ENCODE measurements around the gene GATAD2B. TPM values are rescaled to one million over a fixed set of nuclear protein-coding genes. Genes with fewer than 3 reads are reported as not detected.

GATAD2B gene
- total and polyA plus RNA-seq, 2 donors (not counting 3 experiments of a cell fraction or from before 2014, with no cell fraction given), result 8.5 to 46.3 TPM

GRCh38 chr1:153872331-153872730, 50.4 kb downstream of the GATAD2B start:
- Histone ChIP-seq H3K4me3 (replicated peaks in 1 of 3; ENCODE audit: insufficient read depth in 1 of 3, low read depth in 1 of 3, low read length in 3 of 3) (no peak overlapping the region), H3K9me1 (replicated peaks; ENCODE audit: control insufficient read depth, extremely low read depth, insufficient read depth, low read length) (no peaks in the 10 kb centered on the region), H2AFZ (ENCODE audit: low read depth, low read length) (no peak overlapping the region), H3K9ac (replicated peaks; ENCODE audit: extremely low read depth, insufficient read depth, low read length) (no peak overlapping the region), H3K4me1 (ENCODE audit: control insufficient read depth, extremely low read depth, insufficient read depth, low read length) (no peaks in the 10 kb centered on the region), H3K27ac (ENCODE audit: insufficient read depth, low read depth, low read length) (no peak overlapping the region), H3K27me3 (ENCODE audit: control insufficient read depth in 2 of 2, insufficient read depth in 2 of 2, low read length in 2 of 2) (no peaks in the 10 kb centered on the region), H3K9me3 (replicated peaks; ENCODE audit: control insufficient read depth, insufficient read depth, low read length) (no peaks in the 10 kb centered on the region), H3K36me3 (ENCODE audit: control insufficient read depth in 2 of 2, extremely low read depth in 1 of 2, insufficient read depth in 2 of 2, low read length in 2 of 2) (no peaks in the 10 kb centered on the region), H4K20me1 (replicated peaks; ENCODE audit: control insufficient read depth, extremely low read depth, insufficient read depth, low read length) (no peaks in the 10 kb centered on the region), H3K79me2 (ENCODE audit: control insufficient read depth, insufficient read depth, low read length) (peaks cover 43% of the 10 kb centered on the region), H3K4me2 (ENCODE audit: insufficient read depth, low read length) (no peak overlapping the region)
- TF ChIP-seq EZH2 (IDR thresholded peaks at IDR 0.05; ENCODE audit: borderline replicate concordance, low read depth, low read length, severe bottlenecking) (no peak), JUN (IDR thresholded peaks at IDR 0.05; ENCODE audit: borderline replicate concordance, insufficient read depth, insufficient read length, low read depth) (no peak), CTCF (IDR thresholded peaks at IDR 0.05; ENCODE audit: extremely low read depth in 1 of 2, insufficient read depth in 1 of 2, low read depth in 1 of 2, low read length in 2 of 2) (no peak), MYC (IDR thresholded peaks at IDR 0.05; ENCODE audit: low read depth, low read length) (no peak), GATA2 (IDR thresholded peaks at IDR 0.05; ENCODE audit: insufficient read depth, insufficient read length, low read depth, low read length) (no peak), POLR2A (IDR thresholded peaks at IDR 0.05; ENCODE audit: low read depth, low read length) (no peak), POLR2AphosphoS5 (IDR thresholded peaks at IDR 0.05; ENCODE audit: insufficient read depth, low read depth, low read length) (no peak), MAX (IDR thresholded peaks at IDR 0.05; ENCODE audit: insufficient read depth, insufficient read length) (no peak), FOS (IDR thresholded peaks at IDR 0.05; ENCODE audit: borderline replicate concordance, insufficient read depth, low read length) (no peak)
- intact Hi-C loops (cut with micrococcal nuclease) (no loop called here), dilution Hi-C loops (cut with MboI; ENCODE audit: extremely low pct_ligation_motif_present, low sequenced_read_pairs) (no loop called here)
- no TSS peak for BruUV-seq (replicated peaks)
- CTCF ChIA-PET, result no interaction called here
- FAIRE-seq, result no peak
- DNase-seq (ENCODE audit: low read depth, low spot score), result no peak
- POLR2A ChIA-PET, result interaction anchor here (0.7 kb wide), 2 partner anchors 10 to 74 kb away, joined by 6 to 7 read pairs; no protein-coding TSS in a partner anchor

All from endothelial cell of umbilical vein (primary cell).